ENCODE measurements around the gene CCSER1.

Gene CCSER1

GRCh38 chr4:90585961-90586360 is 458.8 kb downstream of the CCSER1 start:
- TF ChIP-seq POLR2A (IDR thresholded peaks at IDR 0.05; ENCODE audit: low read depth, low read length): no peak
- no peak for TF ChIP-seq POLR2AphosphoS5 (IDR thresholded peaks at IDR 0.05; ENCODE audit: low read depth, low read length)
- no peak for TF ChIP-seq TAF1 (IDR thresholded peaks at IDR 0.05; ENCODE audit: borderline replicate concordance, low read depth, low read length)
- no peak for DNase-seq (ENCODE audit: insufficient read length)
- no peak for FAIRE-seq

- TF ChIP-seq POLR2A (IDR thresholded peaks at IDR 0.05; ENCODE audit: low read depth, low read length) (no peak), POLR2AphosphoS5 (IDR thresholded peaks at IDR 0.05; ENCODE audit: low read depth, low read length) (no peak), TAF1 (IDR thresholded peaks at IDR 0.05; ENCODE audit: borderline replicate concordance, low read depth, low read length) (no peak)
- no peak for DNase-seq (ENCODE audit: insufficient read length)
- FAIRE-seq: no peak
Measured at GRCh38 chr4:90586799-90587198, 459.6 kb downstream of the CCSER1 start.

- DNase-seq (ENCODE audit: insufficient read length) (no peak), FAIRE-seq (no peak)
- TF ChIP-seq POLR2A (IDR thresholded peaks at IDR 0.05; ENCODE audit: low read depth, low read length) (no peak), TAF1 (IDR thresholded peaks at IDR 0.05; ENCODE audit: borderline replicate concordance, low read depth, low read length) (no peak), POLR2AphosphoS5 (IDR thresholded peaks at IDR 0.05; ENCODE audit: low read depth, low read length) (no peak)
Measured at GRCh38 chr4:90597927-90598326, 470.7 kb downstream of the CCSER1 start.

GRCh38 chr4:90598741-90599140 is 471.5 kb downstream of the CCSER1 start:
- FAIRE-seq (no peak), DNase-seq (ENCODE audit: insufficient read length) (no peak)
- TF ChIP-seq TAF1 (IDR thresholded peaks at IDR 0.05; ENCODE audit: borderline replicate concordance, low read depth, low read length): no peak

GRCh38 chr4:90602726-90603125 is 475.5 kb downstream of the CCSER1 start:
- DNase-seq (ENCODE audit: insufficient read length) (no peak), FAIRE-seq (no peak)
- no peak for TF ChIP-seq POLR2A (IDR thresholded peaks at IDR 0.05; ENCODE audit: low read depth, low read length)
- no peak for TF ChIP-seq POLR2AphosphoS5 (IDR thresholded peaks at IDR 0.05; ENCODE audit: low read depth, low read length)
- TF ChIP-seq TAF1 (IDR thresholded peaks at IDR 0.05; ENCODE audit: borderline replicate concordance, low read depth, low read length): no peak

- DNase-seq (ENCODE audit: insufficient read length): no peak
- FAIRE-seq: no peak
- TF ChIP-seq TAF1 (IDR thresholded peaks at IDR 0.05; ENCODE audit: borderline replicate concordance, low read depth, low read length) (no peak), POLR2A (IDR thresholded peaks at IDR 0.05; ENCODE audit: low read depth, low read length) (no peak)
Measured at GRCh38 chr4:90603540-90603939, 476.3 kb downstream of the CCSER1 start.

GRCh38 chr4:90606781-90607180 is 479.6 kb downstream of the CCSER1 start:
- TF ChIP-seq POLR2AphosphoS5 (IDR thresholded peaks at IDR 0.05; ENCODE audit: low read depth, low read length) (no peak), TAF1 (IDR thresholded peaks at IDR 0.05; ENCODE audit: borderline replicate concordance, low read depth, low read length) (no peak), POLR2A (IDR thresholded peaks at IDR 0.05; ENCODE audit: low read depth, low read length) (no peak)
- no peak for FAIRE-seq

GRCh38 chr4:90614371-90614770 is 487.2 kb downstream of the CCSER1 start:
- DNase-seq (ENCODE audit: insufficient read length): no peak
- FAIRE-seq: no peak
- TF ChIP-seq TAF1 (IDR thresholded peaks at IDR 0.05; ENCODE audit: borderline replicate concordance, low read depth, low read length): no peak
- TF ChIP-seq POLR2AphosphoS5 (IDR thresholded peaks at IDR 0.05; ENCODE audit: low read depth, low read length): no peak
- TF ChIP-seq POLR2A (IDR thresholded peaks at IDR 0.05; ENCODE audit: low read depth, low read length): no peak

More at GRCh38 chr4:90606781-90607180, 479.6 kb downstream of the CCSER1 start:
- DNase-seq (ENCODE audit: insufficient read length): no peak

- TF ChIP-seq POLR2AphosphoS5 (IDR thresholded peaks at IDR 0.05; ENCODE audit: low read depth, low read length) (no peak), POLR2A (IDR thresholded peaks at IDR 0.05; ENCODE audit: low read depth, low read length) (no peak), TAF1 (IDR thresholded peaks at IDR 0.05; ENCODE audit: borderline replicate concordance, low read depth, low read length) (no peak)
- no peak for DNase-seq (ENCODE audit: insufficient read length)
- no peak for FAIRE-seq
Measured at GRCh38 chr4:90621080-90621479, 493.9 kb downstream of the CCSER1 start.

- DNase-seq (ENCODE audit: insufficient read length) (no peak), FAIRE-seq (no peak)
- TF ChIP-seq POLR2A (IDR thresholded peaks at IDR 0.05; ENCODE audit: low read depth, low read length) (no peak), POLR2AphosphoS5 (IDR thresholded peaks at IDR 0.05; ENCODE audit: low read depth, low read length) (no peak), TAF1 (IDR thresholded peaks at IDR 0.05; ENCODE audit: borderline replicate concordance, low read depth, low read length) (no peak)
Measured at GRCh38 chr4:90624781-90625180, 497.6 kb downstream of the CCSER1 start.

GRCh38 chr4:90641861-90642599 is 514.8 kb downstream of the CCSER1 start:
- no peak for TF ChIP-seq POLR2A (IDR thresholded peaks at IDR 0.05; ENCODE audit: low read depth, low read length)
- TF ChIP-seq TAF1 (IDR thresholded peaks at IDR 0.05; ENCODE audit: borderline replicate concordance, low read depth, low read length): no peak
- TF ChIP-seq POLR2AphosphoS5 (IDR thresholded peaks at IDR 0.05; ENCODE audit: low read depth, low read length): no peak
- DNase-seq (ENCODE audit: insufficient read length): no peak
- no peak for FAIRE-seq

GRCh38 chr4:90643156-90643555 is 516.0 kb downstream of the CCSER1 start:
- FAIRE-seq (no peak), DNase-seq (ENCODE audit: insufficient read length) (no peak)
- no peak for TF ChIP-seq POLR2A (IDR thresholded peaks at IDR 0.05; ENCODE audit: low read depth, low read length)
- no peak for TF ChIP-seq POLR2AphosphoS5 (IDR thresholded peaks at IDR 0.05; ENCODE audit: low read depth, low read length)
- no peak for TF ChIP-seq TAF1 (IDR thresholded peaks at IDR 0.05; ENCODE audit: borderline replicate concordance, low read depth, low read length)
